D341Med (cell line): ENCODE data around the gene CHD2.
"Not testable (repeated sequence)": the region's sequence is repeated elsewhere in the genome, so short reads cannot be mapped to it uniquely, and the experiment has no call there.

Experiments
- DNase-seq: peaks from one replicate; pipeline ENCODE4 v3.0.0; 2012; ENCODE audit warnings: low spot score

Gene CHD2

DNA sequence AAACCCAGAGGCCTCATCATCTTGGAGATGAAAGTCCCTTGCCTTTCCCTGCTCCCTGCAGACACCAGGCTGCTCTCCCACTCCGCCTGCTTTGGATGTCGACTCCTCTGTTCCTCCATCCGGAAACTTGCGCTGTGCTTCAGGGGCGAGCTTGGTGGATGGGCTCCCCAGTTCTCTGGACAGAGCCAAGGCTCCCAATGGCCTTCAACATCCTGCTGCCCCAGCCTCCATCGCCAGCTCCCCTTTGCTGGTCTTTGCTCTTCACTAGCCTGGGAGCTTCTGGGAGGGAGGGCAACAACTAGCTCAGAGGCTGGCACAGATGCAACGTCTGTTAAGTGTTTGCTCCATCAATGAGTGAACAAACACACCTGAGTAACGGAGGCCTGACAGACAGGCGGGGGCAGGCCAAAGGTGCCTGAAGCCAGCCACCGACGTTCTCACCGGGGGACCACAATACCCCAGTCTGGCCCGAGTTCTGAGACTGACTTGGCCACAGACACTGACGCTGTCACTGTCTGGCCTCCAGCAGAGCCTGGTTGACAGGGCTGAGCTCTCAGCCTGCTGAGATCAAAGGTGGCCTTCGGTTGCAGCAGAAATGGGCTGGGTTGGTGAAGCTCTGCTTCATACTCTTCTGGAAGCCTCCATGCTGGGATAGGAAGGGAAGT lies 149.9 kb downstream of the CHD2 start:
- DNase-seq = no peak

DNA sequence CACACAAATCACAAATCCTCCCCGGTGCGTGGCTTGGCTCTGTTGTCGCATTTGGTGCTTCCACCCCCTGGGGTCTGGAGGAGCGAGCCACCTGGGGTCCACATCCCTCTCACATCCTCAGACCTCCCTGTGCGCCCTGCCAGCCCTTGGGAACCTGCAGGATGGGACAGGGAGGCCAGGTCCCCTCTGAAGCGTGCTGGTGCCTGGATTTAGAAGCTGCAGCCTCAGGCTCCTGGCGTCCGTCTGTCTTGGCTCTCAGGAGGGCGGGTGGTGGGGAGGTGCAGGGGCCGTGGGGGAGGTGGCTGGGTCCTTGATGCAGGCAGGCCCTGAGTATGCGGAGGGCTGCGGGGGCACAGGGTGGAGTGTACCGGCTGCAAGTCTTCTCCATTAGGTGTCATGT lies 150.5 kb downstream of the CHD2 start:
- DNase-seq = no peak

DNA sequence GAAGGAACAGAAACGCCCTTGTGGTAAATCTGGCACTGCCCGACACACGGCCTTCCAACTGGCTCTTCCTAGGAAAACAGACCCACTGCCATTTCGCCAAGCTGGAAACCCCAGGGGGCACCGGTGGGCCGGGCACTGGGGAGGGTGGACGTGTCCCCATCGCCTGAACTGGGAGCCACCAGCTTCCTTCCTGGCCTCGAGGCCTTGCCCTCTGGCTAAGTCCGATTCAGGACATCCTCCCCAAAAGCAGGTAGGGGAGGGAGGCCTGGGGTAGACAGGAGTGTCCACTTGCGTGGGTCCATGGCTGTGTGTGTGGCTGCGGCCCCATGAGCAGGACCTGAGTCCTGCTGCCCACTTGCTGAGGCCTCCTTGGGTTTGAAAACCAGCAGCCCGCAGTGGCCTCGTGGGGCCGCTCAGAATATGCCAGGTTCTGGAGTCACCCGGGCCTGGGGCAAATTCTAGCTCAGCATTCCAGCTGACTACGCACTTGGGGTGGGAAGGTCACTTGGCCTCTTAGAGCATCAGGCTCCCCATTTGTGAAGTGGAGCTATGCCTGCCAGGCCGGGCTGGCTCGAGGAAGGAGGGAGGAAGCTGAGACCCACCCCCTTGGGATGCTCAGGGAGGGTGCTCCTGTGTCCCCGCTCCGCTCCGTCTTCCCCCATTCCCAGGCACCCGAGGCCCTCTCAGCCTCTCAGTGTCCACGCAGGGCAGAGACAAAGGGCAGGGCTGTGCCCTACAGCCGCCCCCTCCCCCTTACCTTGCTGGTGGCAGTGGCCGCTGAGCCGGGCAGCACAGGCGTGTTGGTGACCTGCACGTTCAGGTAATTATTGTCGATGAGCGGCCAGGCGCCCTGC lies 151.3 kb downstream of the CHD2 start:
- DNase-seq = no peak

DNA sequence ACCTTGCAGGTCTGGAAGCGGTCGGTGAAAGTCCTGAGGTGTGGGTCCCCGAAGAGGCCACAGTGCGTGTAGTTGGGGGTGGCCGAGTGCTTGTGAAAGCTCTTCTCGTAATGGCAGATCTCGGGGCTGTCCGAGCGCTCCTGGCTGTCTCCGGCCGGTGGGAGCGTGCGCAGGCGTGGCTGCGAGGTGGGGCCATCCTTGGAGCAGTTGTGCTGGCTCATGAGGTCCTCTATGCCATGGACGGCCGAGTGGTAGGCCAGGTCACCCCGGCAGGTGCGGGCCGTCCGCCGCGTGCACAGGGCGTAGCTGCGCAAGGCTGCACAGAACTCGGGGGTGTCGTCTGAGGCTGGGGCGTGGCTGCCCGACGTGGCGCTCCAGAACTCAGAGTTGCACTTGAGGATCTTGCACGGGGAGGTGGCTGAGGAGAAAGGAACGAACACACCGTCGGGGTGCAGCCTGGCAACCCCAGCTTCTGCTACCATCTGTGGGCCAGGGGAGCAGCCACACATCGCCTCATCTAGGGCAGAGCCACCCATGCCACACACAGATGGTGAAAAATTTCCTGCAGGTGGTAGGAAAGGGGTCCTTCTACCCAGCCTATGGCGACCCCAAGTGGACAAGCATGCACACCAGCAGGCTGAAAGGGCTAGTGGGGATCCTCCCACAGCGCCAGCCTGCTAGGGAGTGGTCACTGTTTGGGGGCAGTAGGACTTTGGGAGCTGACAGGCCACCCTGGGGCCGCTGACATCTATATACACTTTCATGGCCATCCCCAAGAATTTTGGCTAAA lies 152.2 kb downstream of the CHD2 start:
- DNase-seq = no peak

DNA sequence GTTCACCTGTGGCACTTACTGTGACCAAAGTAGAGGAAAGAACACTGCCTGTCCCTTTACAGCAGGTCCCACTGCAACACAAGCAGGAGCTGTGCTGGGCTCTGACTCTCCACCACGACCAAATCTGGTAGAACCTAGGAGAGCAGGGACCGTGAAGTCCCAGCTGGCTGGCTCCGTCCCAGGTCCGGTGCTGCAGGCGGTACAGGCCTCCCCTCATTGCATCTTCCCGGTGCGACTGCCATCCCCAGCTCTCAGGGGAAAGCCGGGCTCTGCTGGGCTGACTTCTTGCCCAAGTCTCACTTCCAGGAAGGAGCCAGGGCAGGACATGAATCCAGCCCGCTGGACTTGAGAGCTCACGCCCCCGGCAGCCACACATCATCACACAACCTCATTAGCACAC lies 155.1 kb downstream of the CHD2 start:
- no peak for DNase-seq

DNA sequence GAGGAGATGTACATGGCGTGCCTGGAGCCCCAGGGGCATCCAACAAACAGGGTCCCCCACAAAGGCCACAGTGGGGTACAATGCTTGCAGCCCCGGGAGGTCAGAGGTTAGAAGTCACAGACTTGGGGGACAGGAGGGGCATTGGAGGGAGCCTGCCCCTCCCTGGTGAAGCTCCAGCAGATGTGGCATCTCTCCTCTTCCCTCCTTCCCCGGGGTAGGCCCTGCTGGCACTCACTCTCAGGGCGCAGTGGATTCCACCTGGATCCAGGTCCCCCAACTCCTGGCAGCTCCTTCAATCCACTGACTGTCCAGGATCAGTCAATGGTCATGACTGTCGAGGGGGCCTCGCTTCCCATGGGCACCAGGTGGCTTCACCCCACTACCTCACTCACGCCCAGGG lies 156.7 kb downstream of the CHD2 start:
- DNase-seq = no peak

DNA sequence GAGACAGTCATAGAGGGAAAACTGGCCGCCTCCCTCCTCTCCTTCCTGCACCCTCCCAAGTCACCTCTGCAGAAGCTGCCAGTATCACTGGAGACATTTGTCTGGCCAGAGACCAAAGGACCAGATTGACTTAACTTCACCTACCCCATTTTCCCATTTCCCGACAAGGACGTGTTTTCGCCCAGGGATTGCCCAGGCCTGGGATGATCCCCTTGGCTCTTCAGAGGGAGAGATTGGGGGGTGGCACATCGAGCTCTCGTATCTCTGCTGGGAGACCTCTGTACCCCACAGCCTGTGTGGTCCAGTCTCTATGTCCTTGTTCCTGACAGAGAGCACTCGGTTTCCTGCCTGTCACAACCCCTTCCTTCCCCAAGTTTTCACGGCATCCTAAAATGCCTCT lies 157.5 kb downstream of the CHD2 start:
- no peak for DNase-seq

DNA sequence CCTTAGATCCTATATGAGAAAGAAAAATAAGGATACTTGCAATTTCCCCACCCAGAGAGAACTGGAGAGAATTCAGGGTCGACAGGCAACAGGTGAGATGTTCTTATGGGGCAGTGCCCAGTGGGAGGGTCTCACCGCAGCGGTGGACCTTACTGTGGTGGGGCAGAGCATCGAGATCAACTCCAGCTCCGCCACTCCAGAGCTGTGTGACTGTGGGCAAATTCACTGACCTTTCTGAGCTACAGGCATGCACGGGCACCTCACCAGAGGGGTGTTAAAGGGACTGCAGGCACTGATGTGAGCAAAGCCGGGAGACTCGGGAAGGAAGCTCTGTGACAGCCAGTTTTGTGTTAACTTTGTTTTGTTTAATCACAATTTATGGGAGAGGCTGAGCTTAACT lies 158.0 kb downstream of the CHD2 start:
- no peak for DNase-seq

DNA sequence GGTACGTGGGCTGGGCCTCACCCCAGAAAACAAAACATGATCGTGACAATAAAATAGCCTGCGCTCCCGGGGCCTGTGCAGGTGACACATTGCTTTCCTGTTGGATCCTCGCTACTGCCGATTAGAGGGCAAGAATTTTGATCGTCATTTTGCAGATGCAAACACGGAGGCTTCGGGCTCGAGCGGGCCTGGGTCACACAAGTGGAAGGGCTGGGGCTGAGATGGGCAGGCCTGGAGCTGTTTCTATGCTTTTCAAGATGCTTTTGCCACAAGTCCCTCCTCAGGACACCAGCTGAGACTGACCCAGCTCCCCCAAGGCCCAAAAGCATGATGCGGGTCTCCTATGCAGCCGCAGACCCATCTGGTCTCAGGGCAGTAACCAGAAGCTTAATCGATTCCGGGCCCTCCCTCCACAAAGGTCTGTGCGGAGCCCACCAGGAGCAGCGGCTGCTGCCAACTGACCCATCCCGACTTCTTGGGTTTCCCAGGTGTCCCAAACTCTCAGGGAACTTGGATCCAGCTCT lies 158.8 kb downstream of the CHD2 start:
- no peak for DNase-seq

DNA sequence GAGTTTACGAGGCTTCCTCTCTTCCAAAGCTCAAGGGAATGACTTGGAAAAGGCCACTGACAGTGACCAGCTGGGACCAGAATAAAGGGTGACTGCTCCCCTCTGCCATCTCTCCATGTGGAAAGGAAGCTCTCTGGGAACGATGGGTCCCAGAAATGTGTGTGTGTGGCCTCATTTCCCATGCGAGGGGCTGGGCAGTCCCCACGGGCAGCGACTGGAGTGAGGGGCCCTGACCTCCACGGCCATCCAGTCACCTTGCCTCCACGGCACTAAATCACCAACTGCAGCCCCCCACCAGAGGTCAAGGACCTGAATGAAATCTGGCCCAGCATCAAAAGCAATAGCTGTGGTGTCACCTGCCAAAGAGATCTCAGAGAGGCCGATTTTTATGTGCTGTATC lies 159.3 kb downstream of the CHD2 start:
- DNase-seq = no peak

DNA sequence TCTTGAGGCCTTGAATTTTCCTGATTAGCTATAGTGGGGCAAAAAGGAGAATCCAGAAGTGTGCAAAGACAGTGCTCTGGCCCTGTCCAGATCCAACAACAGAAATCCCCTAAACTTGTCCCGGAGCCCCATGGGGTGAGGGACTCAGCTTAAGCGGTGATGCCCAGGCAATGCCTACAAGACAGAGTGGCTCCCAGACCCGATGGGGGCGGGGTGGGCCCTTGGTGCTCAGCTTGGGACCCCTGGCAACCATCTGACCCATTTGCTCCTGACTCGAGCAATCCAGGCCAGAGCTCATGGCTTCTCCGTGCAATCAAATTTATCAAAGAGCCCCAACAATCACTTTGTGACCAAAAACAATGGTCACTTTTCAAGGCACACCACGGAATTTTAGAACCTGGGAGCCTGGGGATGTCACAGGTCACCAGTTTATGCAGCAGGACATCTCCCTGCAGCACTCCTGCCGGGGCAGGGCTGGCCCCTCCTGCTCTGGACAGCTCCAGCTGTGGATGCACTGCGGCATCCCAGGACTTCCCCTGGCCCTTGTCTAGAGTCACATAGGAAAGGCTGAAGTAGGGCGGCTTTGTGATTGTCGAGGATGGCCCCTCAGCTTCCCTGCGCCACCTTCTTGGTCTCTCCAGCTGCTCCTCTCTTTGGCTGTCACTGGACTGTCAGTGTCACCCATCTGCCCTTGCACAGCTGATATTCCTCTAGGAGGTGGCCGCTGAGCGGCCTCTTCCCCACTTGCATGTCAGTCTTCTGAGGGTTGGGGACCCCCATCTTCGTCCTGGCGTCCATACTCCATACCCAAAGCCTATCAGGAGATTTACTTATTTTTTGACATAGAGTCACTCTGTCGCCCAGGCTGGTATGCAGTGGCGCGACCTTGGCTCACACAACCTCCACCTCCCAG lies 160.5 kb downstream of the CHD2 start:
- DNase-seq = no peak

DNA sequence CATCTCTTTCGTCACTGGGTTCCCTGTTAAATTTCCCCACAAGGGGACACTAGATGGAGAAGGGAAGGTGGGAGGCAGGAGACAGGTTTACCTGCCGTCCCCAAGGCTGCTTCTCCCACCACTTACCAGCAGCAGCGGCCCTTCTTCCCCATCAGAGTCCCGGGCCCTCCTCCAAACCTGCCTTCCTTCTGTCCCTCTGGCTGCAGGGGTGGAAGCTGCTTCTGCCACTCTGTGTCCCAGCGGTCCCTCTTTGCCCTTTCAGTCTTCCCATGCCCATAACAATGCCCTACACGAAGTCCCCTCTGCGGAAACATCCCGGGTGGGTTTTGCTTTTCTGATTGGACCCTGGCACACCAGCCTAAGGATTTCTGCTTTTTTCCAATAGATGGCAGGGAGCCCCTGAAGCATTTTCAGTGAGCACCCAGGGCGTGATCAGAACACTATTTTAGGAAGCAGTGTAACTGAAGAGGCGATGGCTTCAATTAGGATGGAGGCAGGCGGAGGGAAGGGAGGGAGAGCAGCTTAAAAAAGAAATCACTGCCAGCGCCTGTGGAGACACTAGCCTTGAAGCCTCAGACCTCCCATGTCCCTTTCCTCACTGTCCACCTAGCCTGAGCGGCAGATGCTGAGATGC lies 162.6 kb downstream of the CHD2 start:
- DNase-seq = not testable (repeated sequence)

DNA sequence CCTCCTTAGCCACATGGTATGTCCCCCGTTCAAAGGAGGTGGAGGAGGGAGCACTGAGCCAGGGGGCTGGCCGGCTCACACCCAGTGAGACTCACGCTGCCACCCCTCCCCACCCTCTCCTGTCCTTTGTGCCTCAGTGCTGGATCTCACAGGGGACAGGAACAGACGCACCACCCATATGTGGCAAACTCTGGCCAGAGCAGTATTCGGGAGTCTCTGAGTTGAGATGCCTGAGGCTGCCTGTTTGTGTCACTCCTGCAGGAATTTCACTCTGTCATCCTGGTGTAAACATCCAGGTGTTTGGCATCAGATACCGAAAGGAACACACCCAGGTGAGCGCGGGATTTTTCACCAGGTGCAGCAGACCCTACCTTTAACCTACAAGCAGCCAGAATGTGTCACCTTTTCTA lies 163.1 kb downstream of the CHD2 start:
- no peak for DNase-seq

DNA sequence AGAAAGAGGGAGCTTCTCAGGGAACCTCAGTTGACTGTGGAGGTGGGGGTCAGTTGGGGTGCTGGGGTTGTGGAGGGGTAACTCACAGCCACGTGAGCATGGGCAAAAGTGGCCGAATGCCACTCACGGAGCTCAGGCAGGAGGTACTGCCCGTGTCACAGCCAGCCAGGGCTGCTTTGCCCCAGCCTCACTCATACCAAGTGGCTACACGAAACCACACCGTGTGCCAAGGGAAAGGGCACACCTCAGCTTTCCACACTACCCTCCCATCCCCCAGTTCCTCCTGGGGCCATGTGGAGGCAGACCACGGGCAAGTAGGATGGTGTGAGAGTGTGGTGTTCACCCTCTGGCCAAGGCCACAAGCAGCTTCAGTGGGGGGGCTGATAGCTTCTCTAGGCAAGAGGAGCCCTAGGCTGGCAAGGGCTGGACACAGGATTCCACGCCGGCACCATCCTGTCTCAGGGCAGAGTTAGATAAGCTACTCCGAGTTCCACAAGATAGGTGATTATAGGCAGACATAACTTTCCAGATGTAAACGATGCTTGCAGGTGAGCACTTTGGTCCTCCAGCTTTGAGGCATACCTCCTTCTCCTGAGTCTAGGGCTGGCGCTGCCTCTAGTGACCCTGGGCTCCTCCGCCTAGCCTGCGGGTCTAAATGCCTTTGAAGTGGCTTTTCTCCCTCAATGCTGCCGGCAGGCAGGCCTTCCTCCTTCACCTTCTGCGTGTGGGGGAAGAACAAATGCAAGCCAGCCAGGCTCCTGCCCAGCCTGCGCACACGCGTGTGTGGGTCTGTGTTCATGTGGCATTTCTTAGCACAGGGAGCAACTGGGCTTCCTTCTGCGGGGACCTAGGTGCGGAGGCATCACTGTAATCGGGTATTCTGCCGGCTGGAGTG lies 163.9 kb downstream of the CHD2 start:
- DNase-seq = no peak

DNA sequence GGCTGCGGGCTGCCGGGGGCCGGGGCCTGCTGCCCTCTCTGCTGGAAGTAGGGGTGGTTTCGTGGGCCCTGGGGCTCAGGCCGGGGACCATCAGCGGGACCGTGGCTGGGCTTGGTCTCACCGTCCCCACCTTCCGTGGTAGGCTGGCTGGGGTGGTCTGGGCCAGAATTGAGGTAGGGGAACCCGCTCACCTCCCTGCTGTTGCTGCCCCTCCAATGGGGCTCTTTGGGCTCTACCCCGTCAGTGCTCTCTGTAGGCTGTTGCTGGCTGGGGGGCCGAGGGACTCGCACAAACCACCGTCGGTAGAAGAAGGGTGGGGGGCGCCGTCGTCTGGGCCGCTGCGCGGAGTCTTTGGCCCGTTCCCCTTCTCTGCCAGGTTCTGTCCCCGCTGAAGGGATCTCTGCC lies 165.5 kb downstream of the CHD2 start:
- DNase-seq = no peak

DNA sequence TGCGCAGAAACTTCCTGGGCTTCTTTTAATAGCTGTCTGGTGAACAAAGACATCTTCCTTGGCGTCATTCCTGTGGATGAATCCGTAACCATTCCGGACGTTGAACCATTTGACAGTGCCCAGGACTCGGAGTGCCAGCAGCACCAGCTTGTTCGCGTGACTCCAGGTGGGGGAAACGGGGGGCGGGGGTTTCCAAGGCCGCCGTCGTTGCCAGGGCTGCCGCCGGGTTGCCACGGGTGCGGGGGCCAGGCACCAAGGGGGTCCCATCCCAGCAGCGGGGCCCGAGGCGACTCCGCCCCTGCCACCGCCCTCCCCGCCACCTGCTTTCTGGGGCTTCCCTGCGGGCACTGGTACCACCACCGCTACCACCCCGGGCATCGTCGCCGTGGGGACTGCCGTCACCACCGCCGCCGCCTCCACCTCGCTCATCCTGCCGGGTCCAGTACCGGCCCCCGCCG lies 166.1 kb downstream of the CHD2 start:
- DNase-seq = peak; percentile 21

DNA sequence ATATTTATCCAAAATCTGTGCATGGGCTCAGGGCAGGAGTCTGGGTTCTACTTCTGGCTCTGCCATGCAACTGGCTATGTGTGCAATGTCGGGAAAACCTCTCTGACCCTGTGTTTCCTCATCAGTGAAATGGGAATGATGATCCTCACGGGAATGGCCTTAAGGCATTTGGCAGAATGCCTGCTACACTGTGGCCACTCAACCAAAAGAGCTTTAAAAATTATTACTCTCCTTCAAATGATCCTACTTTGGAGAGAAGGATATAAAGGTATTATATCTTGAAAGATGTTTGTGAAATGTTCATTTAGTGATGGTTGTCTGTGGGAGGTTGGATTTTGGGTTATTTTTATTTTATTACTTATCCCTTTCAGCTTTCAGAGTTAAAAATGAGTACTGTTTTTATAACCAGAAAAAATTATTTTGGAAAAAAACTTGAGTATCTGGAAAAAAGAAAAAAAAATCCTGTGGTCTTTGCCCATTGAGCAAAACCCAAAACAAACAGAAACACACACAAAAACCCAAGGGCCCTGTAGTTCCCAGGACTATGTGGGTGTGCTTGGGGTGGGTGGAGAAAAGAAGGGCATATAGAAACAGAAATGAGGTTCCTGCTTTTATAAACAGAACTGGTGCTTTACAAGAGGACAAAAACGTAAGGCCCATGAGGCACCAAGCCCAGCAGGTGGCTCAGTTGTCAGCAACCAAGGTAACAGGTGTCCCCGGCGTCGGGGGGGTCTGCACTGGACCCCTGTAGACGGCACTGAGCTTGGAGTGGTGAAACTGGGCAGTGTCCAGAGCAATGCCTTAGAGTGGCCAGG lies 166.9 kb downstream of the CHD2 start:
- peak; percentile 28 for DNase-seq

DNA sequence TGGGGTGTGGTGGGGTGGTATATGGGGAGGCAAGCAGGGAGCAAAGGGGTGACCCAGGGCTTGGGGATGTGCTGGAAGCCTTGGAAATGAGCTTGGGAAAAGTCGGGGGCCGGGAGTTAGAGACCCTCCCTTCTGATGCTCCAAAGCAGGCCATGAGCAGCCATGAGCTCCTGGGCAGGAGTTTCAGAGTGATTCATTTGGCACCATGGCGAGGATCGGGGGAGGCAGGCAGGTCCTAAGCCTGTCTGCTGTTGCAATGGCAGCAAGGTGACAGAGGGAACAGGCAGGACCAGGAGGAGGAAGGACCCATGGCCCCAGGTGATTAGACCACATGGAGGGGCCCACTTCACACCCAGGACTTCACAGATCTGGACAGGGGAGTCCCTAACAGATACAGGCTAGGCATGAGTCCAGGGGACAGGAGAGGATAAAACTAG lies 167.5 kb downstream of the CHD2 start:
- no peak for DNase-seq
